PC-3 (cell line): Measurements from ENCODE around the gene BAIAP2. TPM values are rescaled to one million over a fixed set of nuclear protein-coding genes. Genes with fewer than 3 reads are reported as not detected.

Experiments used
- ATAC-seq: fragments of 200-7000 bp; cut with Tn5 transposase; 2 replicates; pipeline ENCODE4 v1.9.1; 2020; ENCODE audit warnings: mild to moderate bottlenecking, moderate library complexity
- BruUV-seq: library from RNA; stranded (reverse); fragments of 400-500 nt; replicated peaks from 2 replicates; lab custom pipeline; 2021; lab: Mats Ljungman, UMichigan
- CTCF ChIA-PET: fragments of 300-600 bp; sonication (Branson Sonifier 250); formaldehyde crosslinking; loops from one replicate; lab custom pipeline; 2022; ENCODE audit warnings: antibody characterized with exemption; lab: Charles Lee
- POLR2A ChIA-PET: fragments of 300-600 bp; sonication (Branson Sonifier 250); formaldehyde crosslinking; loops from one replicate; lab custom pipeline; 2022; ENCODE audit warnings: antibody characterized with exemption; ENCODE audit not compliant: unreplicated experiment; lab: Charles Lee
- DNase-seq: peaks from one replicate; pipeline ENCODE4 v3.0.0-alpha.2; 2015
- H2AFZ ChIP-seq: fragments of 300-600 bp; sonication (generic); 2 replicates; pipeline ENCODE4 v1.6.0; 2016; ENCODE audit warnings: antibody characterized with exemption, low read length
- H3F3A ChIP-seq: fragments of 300-600 bp; sonication (generic); one replicate; pipeline ENCODE4 v1.6.0; 2017; ENCODE audit warnings: antibody characterized with exemption, low read length, control low read depth, mild to moderate bottlenecking; ENCODE audit not compliant: unreplicated experiment
- H3K27ac ChIP-seq: fragments of 300-600 bp; sonication (generic); 2 replicates; pipeline ENCODE4 v1.5.1; 2016; ENCODE audit warnings: mild to moderate bottlenecking, low read length
- H3K27me3 ChIP-seq: fragments of 300-600 bp; sonication (generic); 2 replicates; pipeline ENCODE4 v1.6.1; 2016; ENCODE audit warnings: low read length, mixed read lengths
- H3K36me3 ChIP-seq: fragments of 300-600 bp; sonication (generic); 2 replicates; pipeline ENCODE4 v1.6.1; 2016; ENCODE audit warnings: low read depth, mixed run types, low read length, mixed read lengths
- H3K4me1 ChIP-seq: fragments of 300-600 bp; sonication (generic); 2 replicates; pipeline ENCODE4 v1.5.1; 2016; ENCODE audit warnings: low read length; ENCODE audit not compliant: insufficient read depth
- H3K4me2 ChIP-seq: fragments of 300-600 bp; sonication (generic); 2 replicates; pipeline ENCODE4 v1.6.0; 2016; ENCODE audit warnings: low read length
- H3K4me3 ChIP-seq: fragments of 300-600 bp; sonication (generic); 2 replicates; pipeline ENCODE4 v1.5.1; 2016; ENCODE audit warnings: mild to moderate bottlenecking, low read length, mixed read lengths
- H3K79me2 ChIP-seq: fragments of 300-600 bp; sonication (generic); 2 replicates; pipeline ENCODE4 v1.6.1; 2017; ENCODE audit warnings: low read length, mixed read lengths
- H3K9ac ChIP-seq: fragments of 300-600 bp; sonication (generic); 2 replicates; pipeline ENCODE4 v1.6.0; 2016; ENCODE audit warnings: mild to moderate bottlenecking, low read length
- H3K9me2 ChIP-seq: fragments of 300-600 bp; sonication (generic); replicated peaks from 2 replicates; pipeline ENCODE4 v1.6.1; 2016; ENCODE audit warnings: mixed run types, low read length, mixed read lengths
- H3K9me3 ChIP-seq: fragments of 300-600 bp; sonication (generic); 2 replicates; pipeline ENCODE4 v1.6.1; 2016; ENCODE audit warnings: low read length, mixed read lengths
- H4K20me1 ChIP-seq: fragments of 300-600 bp; sonication (generic); 2 replicates; pipeline ENCODE4 v1.6.1; 2016; ENCODE audit warnings: low read length, mixed read lengths
- EZH2 ChIP-seq: fragments of 300-600 bp; sonication (generic); IDR thresholded peaks from one replicate; pipeline ENCODE4 v1.6.1; 2017; ENCODE audit warnings: antibody characterized with exemption, mild to moderate bottlenecking, low read length; ENCODE audit not compliant: unreplicated experiment
- EZH2phosphoT487 ChIP-seq: fragments of 300-600 bp; sonication (generic); IDR thresholded peaks from 2 replicates; pipeline ENCODE4 v1.6.1; 2018; ENCODE audit warnings: mild to moderate bottlenecking, antibody characterized with exemption, low read length, borderline replicate concordance
- intact Hi-C: fragments of 100-400 bp; cut with micrococcal nuclease; formaldehyde crosslinking; loops from 2 replicates; pipeline ENCODE4 v1.9.0; 2023
- total RNA-seq: library from RNA; depleted of rRNA; stranded (reverse); fragments of >200 nt; gene quantifications from 2 replicates; pipeline ENCODE4 v1.2.3, GENCODE V29; 2014
- TF ChIP-seq, protein P1 (sequence below): fragments of 300-600 bp; sonication (generic); conservative IDR thresholded peaks from 2 replicates; pipeline ENCODE4 v1.5.1; 2017; ENCODE audit warnings: antibody characterized with exemption, low read depth, mild to moderate bottlenecking, low read length

The BAIAP2 gene
- total RNA-seq, 1 experiment from 2014 or later: 56.9 TPM

- Histone ChIP-seq H3K4me3 (no peak overlapping the region), H2AFZ (no peak overlapping the region), H3K36me3 (no peaks in the 10 kb centered on the region; the same call in 1 of the 2 replicates), H3K9ac (no peak overlapping the region), H3F3A (no peaks in the 10 kb centered on the region), H3K4me1 (peaks cover 16% of the 10 kb centered on the region), H4K20me1 (no peaks in the 10 kb centered on the region), H3K9me3 (no peaks in the 10 kb centered on the region), H3K4me2 (no peak overlapping the region), H3K27me3 (no peaks in the 10 kb centered on the region), H3K27ac (no peak overlapping the region), H3K9me2 (no peaks in the 10 kb centered on the region), H3K79me2 (peaks cover 22% of the 10 kb centered on the region)
- ATAC-seq (no peak), DNase-seq (no peak)
- TF ChIP-seq, protein P1, sequence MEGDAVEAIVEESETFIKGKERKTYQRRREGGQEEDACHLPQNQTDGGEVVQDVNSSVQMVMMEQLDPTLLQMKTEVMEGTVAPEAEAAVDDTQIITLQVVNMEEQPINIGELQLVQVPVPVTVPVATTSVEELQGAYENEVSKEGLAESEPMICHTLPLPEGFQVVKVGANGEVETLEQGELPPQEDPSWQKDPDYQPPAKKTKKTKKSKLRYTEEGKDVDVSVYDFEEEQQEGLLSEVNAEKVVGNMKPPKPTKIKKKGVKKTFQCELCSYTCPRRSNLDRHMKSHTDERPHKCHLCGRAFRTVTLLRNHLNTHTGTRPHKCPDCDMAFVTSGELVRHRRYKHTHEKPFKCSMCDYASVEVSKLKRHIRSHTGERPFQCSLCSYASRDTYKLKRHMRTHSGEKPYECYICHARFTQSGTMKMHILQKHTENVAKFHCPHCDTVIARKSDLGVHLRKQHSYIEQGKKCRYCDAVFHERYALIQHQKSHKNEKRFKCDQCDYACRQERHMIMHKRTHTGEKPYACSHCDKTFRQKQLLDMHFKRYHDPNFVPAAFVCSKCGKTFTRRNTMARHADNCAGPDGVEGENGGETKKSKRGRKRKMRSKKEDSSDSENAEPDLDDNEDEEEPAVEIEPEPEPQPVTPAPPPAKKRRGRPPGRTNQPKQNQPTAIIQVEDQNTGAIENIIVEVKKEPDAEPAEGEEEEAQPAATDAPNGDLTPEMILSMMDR: no peak
- no peak for TF ChIP-seq EZH2
- no peak for TF ChIP-seq EZH2phosphoT487
- ChIA-PET CTCF (no interaction called here), POLR2A (no interaction called here)
- BruUV-seq: no TSS peak
- intact Hi-C loops: no loop called here
These were observed 34.2 kb downstream of the BAIAP2 start for GRCh38 chr17:81069135-81069645.

DNA sequence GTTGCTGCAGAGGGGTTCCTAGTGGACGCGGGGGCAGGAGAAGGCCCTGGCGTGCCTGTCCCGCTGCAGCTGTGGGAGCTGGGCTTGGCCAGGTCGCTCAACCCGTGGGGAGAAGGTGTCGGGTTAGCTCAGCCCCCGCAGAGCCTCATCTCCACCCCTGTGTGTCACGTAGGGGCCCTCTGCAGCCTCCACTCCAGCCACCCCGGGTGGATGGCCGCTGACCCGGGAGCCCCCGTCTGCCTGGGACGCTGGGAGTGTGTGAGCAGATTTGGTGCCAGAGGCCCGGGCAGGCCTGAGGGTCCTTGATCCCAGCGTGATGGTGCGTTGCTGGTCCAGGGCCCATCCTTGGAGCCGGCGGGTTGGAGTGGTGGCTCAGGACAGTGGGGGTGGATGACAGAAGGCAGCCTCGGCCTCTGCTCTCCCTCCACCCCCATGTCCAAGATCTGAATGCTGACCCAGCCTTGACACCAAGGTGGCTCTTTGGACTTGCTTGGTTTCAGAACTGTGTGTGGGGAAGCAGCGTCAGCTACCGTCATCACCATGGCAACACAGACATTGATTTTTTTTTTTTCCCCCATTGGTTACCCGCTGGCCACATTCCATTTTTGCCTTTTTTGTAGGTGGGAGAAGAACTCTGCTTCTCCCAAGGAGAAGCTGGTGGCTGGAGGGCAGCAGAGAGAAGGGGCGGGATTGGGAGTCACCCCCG is 35.7 kb downstream of the BAIAP2 start:
- intact Hi-C loops: no loop called here

DNA sequence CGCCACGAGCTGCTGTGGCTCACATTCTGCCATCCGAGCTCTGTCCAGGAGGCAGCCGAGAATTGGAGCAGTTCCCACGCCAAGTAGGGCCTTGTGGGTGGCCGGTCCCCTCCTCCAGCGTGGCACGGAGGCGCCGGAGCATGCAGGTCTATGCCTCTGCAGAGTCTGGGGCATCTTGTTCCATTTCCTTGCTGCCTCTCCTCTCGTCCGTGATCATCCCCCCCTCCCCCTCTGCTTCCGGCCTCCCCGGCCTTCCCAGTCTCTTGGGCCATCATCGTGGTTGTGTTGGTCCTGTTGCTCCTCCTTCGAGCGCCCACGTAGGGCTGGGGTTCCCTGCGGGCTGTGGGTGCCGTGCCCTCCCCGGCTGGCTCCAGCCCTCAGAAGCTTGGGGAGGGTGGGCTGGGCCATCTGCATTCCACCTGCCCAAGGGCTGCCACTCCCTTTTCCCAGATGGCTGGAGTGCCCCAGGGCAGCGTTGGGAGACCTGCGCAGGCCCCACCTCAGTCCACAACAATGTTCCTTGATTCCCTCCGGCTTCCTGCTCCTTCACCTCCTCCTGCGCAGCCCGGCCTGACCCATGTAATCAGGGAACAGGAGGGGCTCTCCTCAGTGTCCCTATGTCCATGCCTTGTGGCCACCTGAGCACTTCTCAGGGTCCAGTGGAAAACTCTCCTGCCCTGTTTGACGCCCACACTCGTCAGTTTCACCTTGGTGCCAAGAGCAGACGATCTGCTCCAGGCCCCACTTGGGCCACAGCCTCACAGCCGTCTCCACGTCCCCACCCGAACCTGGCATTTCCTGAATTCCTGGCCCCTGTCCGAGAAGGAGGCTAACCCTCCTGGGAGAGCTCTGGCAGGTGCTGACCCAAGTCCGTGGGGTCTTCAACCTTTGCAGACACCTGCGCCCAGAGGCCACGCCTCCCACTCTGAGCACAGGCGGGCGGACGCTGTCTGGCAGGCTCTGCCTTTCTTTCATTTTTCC is 37.1 kb downstream of the BAIAP2 start:
- H3K4me3 ChIP-seq: no peak overlapping the region
- H2AFZ ChIP-seq: no peak overlapping the region
- no peaks in the 10 kb centered on the region for H3F3A ChIP-seq
- POLR2A ChIA-PET: no interaction called here
- H4K20me1 ChIP-seq: no peaks in the 10 kb centered on the region
- CTCF ChIA-PET: no interaction called here
- BruUV-seq: no TSS peak
- TF ChIP-seq, protein P1: no peak
- TF ChIP-seq EZH2: no peak
- H3K27ac ChIP-seq: no peak overlapping the region
- H3K9me3 ChIP-seq: no peaks in the 10 kb centered on the region
- no peak for DNase-seq
- H3K36me3 ChIP-seq: no peaks in the 10 kb centered on the region; the same call in 1 of the 2 replicates
- no peaks in the 10 kb centered on the region; the same call in 1 of the 2 replicates for H3K79me2 ChIP-seq
- ATAC-seq: peak; percentile 33
- intact Hi-C loops: no loop called here
- no peaks in the 10 kb centered on the region for H3K9me2 ChIP-seq
- H3K27me3 ChIP-seq: no peaks in the 10 kb centered on the region
- H3K4me1 ChIP-seq: no peaks in the 10 kb centered on the region
- H3K9ac ChIP-seq: no peak overlapping the region
- no peak overlapping the region for H3K4me2 ChIP-seq

More for the DNA sequence above, 35.7 kb downstream of the BAIAP2 start:
- H3K4me2 ChIP-seq: no peak overlapping the region
- no peak overlapping the region for H3K27ac ChIP-seq
- H4K20me1 ChIP-seq: no peaks in the 10 kb centered on the region
- no peaks in the 10 kb centered on the region for H3K9me2 ChIP-seq
- CTCF ChIA-PET: no interaction called here
- H2AFZ ChIP-seq: no peak overlapping the region
- BruUV-seq: no TSS peak
- POLR2A ChIA-PET: no interaction called here
- no peaks in the 10 kb centered on the region for H3F3A ChIP-seq
- no peak for ATAC-seq
- TF ChIP-seq EZH2: no peak
- peaks cover 10% of the 10 kb centered on the region for H3K4me1 ChIP-seq
- no peak for DNase-seq
- H3K9me3 ChIP-seq: no peaks in the 10 kb centered on the region
- H3K27me3 ChIP-seq: no peaks in the 10 kb centered on the region
- H3K4me3 ChIP-seq: no peak overlapping the region
- no peak overlapping the region for H3K9ac ChIP-seq
- no peaks in the 10 kb centered on the region; the same call in 1 of the 2 replicates for H3K36me3 ChIP-seq
- peaks cover 8% of the 10 kb centered on the region; the same call in 1 of the 2 replicates for H3K79me2 ChIP-seq
